GM19035 (cell line): ENCODE measurements around the gene GRAMD1B.

ENCODE experiments used
- ATAC-seq: cut with Tn5 transposase; IDR thresholded peaks from one replicate; pipeline ENCODE4 v1.9.1; 2021; ENCODE audit not compliant: unreplicated experiment

GRAMD1B gene

GRCh38 chr11:123527526-123527925, 97.5 kb downstream of the GRAMD1B start:
- no peak for ATAC-seq

- ATAC-seq = no peak
Measured at GRCh38 chr11:123527947-123528346, 97.9 kb downstream of the GRAMD1B start.

- ATAC-seq = no peak
Measured at GRCh38 chr11:123531325-123531724, 101.3 kb downstream of the GRAMD1B start.

GRCh38 chr11:123532131-123532530, 102.1 kb downstream of the GRAMD1B start:
- no peak for ATAC-seq

GRCh38 chr11:123535401-123535800, 105.3 kb downstream of the GRAMD1B start:
- no peak for ATAC-seq

GRCh38 chr11:123536690-123537437, 106.8 kb downstream of the GRAMD1B start:
- no peak for ATAC-seq

- ATAC-seq = no peak
Measured at GRCh38 chr11:123537726-123538125, 107.7 kb downstream of the GRAMD1B start.

- ATAC-seq = no peak
Measured at GRCh38 chr11:123543797-123544196, 113.7 kb downstream of the GRAMD1B start.

GRCh38 chr11:123544631-123545375, 114.7 kb downstream of the GRAMD1B start:
- no peak for ATAC-seq

- ATAC-seq = no peak
Measured at GRCh38 chr11:123545726-123546270, 115.7 kb downstream of the GRAMD1B start.

- ATAC-seq = no peak
Measured at GRCh38 chr11:123546515-123546914, 116.4 kb downstream of the GRAMD1B start.

GRCh38 chr11:123547180-123547579, 117.1 kb downstream of the GRAMD1B start:
- ATAC-seq = peak; percentile 62

GRCh38 chr11:123548774-123549173, 118.7 kb downstream of the GRAMD1B start:
- no peak for ATAC-seq

GRCh38 chr11:123549926-123550917, 120.2 kb downstream of the GRAMD1B start:
- no peak for ATAC-seq

- ATAC-seq = no peak
Measured at GRCh38 chr11:123551079-123551478, 121.0 kb downstream of the GRAMD1B start.

- no peak for ATAC-seq
Measured at GRCh38 chr11:123556633-123557032, 126.6 kb downstream of the GRAMD1B start.

GRCh38 chr11:123558536-123559315, 128.7 kb downstream of the GRAMD1B start:
- ATAC-seq = no peak

- ATAC-seq = no peak
Measured at GRCh38 chr11:123559523-123559955, 129.5 kb downstream of the GRAMD1B start.

GRCh38 chr11:123560006-123560405, 129.9 kb downstream of the GRAMD1B start:
- ATAC-seq = no peak

- no peak for ATAC-seq
Measured at GRCh38 chr11:123561431-123561800, 131.3 kb downstream of the GRAMD1B start.
